ENCODE results near the gene SNURF. TPM values are rescaled to one million over a fixed set of nuclear protein-coding genes. Genes with fewer than 3 reads are reported as not detected.

Gene SNURF
- total RNA-seq: 1.8 and 2.0 TPM in 2 replicates

DNA sequence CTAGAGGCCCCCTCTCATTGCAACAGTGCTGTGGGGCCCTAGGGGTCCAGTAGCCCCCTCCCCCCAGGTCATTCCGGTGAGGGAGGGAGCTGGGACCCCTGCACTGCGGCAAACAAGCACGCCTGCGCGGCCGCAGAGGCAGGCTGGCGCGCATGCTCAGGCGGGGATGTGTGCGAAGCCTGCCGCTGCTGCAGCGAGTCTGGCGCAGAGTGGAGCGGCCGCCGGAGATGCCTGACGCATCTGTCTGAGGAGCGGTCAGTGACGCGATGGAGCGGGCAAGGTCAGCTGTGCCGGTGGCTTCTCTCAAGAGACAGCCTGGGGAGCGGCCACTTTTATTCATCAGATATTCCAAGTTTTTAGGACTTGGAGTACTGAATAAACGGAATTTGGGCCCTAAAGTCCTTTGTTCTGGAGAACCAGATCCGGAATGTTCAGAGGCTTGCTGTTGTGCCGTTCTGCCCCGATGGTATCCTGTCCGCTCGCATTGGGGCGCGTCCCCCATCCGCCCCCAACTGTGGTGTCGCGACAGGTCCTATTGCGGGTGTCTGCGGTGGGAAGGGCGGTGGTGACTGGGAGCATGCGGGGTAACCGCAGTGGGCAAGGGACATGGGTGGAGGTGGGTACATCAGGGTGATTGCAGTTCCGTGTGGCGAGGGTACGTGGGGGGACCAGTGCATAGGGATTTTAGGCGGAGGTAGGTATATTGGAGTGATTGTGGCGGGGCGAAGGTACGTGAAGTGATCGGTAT is at the start of gene SNURF, which contains the start of gene SNRPN:
TSS of gene SNURF (plus strand) at position 205 of the 748 bp plus-strand sequence. CDS start at position 267, 62 bp downstream.
TSS of gene SNRPN (plus strand) at position 205 of the 748 bp plus-strand sequence. CDS start 19,467 bp downstream, outside the sequence.

Other genes starting within 250 kb of the SNURF start
- gene SNRPN, start within 50 bp of the SNURF start, total RNA-seq: 136 and 164 TPM in 2 replicates

Measured in airway epithelial cell (primary cell).